NCI-H524 (cell line): Measurements from ENCODE around the gene FAM229A.
A peak's percentile ranks its signal among the peaks of the same experiment; 100 is the strongest.

Experiments
- DNase-seq, 2 experiments: peaks; one replicate each; lab custom pipeline; 2025; lab: John Stamatoyannopoulos, UW

FAM229A gene

GRCh38 chr1:32349211-32349708, 13.0 kb downstream of the FAM229A start:
- DNase-seq, result no peak

GRCh38 chr1:32346532-32347157, 15.6 kb downstream of the FAM229A start:
- DNase-seq, result no peak

- no peak for DNase-seq
These were observed 16.9 kb downstream of the FAM229A start for GRCh38 chr1:32345289-32345827.

GRCh38 chr1:32342704-32343103, 19.6 kb downstream of the FAM229A start:
- no peak for DNase-seq

- DNase-seq, result no peak
These were observed 20.3 kb downstream of the FAM229A start for GRCh38 chr1:32341971-32342370.

- DNase-seq, result no peak
These were observed 21.0 kb downstream of the FAM229A start for GRCh38 chr1:32341186-32341757.

GRCh38 chr1:32339363-32339978, 22.8 kb downstream of the FAM229A start:
- DNase-seq, result no peak

- DNase-seq, result no peak
These were observed 23.6 kb downstream of the FAM229A start for GRCh38 chr1:32338637-32339145.

- DNase-seq, result no peak
These were observed 24.2 kb downstream of the FAM229A start for GRCh38 chr1:32337855-32338636.

GRCh38 chr1:32336963-32337675, 25.2 kb downstream of the FAM229A start:
- DNase-seq, result no peak

GRCh38 chr1:32336591-32336932, 25.7 kb downstream of the FAM229A start:
- no peak for DNase-seq

- DNase-seq, result peak; percentile 41 to 72
These were observed 26.3 kb downstream of the FAM229A start, which contains the start of gene MARCKSL1 for GRCh38 chr1:32335790-32336590. Gene MARCKSL1 (minus strand): TSS chr1:32336233. CDS start chr1:32336033, 200 bp downstream.

- DNase-seq, result no peak
These were observed 26.8 kb downstream of the FAM229A start for GRCh38 chr1:32335535-32335789.

- peak in 1 of 2 experiments; percentile 65 for DNase-seq
These were observed 27.3 kb downstream of the FAM229A start for GRCh38 chr1:32334864-32335534.

- DNase-seq, result peak in 1 of 2 experiments; percentile 28
These were observed 27.9 kb downstream of the FAM229A start for GRCh38 chr1:32334274-32334861.

GRCh38 chr1:32333251-32333963, 28.9 kb downstream of the FAM229A start:
- no peak for DNase-seq

GRCh38 chr1:32332290-32333079, 29.8 kb downstream of the FAM229A start:
- no peak for DNase-seq

GRCh38 chr1:32331549-32331948, 30.7 kb downstream of the FAM229A start:
- DNase-seq, result no peak
